ENCODE results near the gene POLR2E.

DNA sequence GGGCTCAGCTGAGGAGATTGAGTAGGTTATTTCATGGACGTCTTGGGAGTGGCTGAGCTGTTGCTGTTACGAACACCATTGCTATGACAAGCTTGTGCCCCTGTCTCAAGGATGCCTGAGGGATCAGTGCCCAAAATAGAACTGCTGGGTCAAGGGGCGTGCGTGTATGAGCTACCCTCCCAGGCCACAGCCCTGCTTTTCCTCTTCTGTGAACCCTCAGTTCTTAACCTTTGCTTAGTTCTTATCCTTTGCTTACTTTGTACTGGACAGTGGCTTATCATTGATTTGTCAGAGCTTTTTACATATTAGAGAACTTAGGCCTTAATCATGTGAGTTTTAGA is 19.2 kb downstream of the POLR2E start:
- TF ChIP-seq YY1 (IDR thresholded peaks at IDR 0.05; ENCODE audit: insufficient read depth, insufficient replicate concordance, low read depth, low read length) (no peak), POLR2A (IDR thresholded peaks at IDR 0.05; ENCODE audit: insufficient read depth in 1 of 2, low read depth in 2 of 2, low read length in 2 of 2) (no peak), RAD51 (IDR thresholded peaks at IDR 0.05; ENCODE audit: borderline replicate concordance) (no peak), ELF1 (CRISPR knock-in tag; IDR thresholded peaks at IDR 0.05) (no peak), ZNF335 (CRISPR knock-in tag; IDR thresholded peaks at IDR 0.05) (no peak), GABPB1 (CRISPR knock-in tag; IDR thresholded peaks at IDR 0.05) (no peak), POLR2AphosphoS5 (IDR thresholded peaks at IDR 0.05; ENCODE audit: low read depth, low read length) (no peak), CTCF (CRISPR knock-in tag; IDR thresholded peaks at IDR 0.05) (no peak), RAD21 (CRISPR knock-in tag; IDR thresholded peaks at IDR 0.05) (no peak), ZBTB7A (CRISPR knock-in tag; IDR thresholded peaks at IDR 0.05) (no peak)
- TF ChIP-seq, protein P1, sequence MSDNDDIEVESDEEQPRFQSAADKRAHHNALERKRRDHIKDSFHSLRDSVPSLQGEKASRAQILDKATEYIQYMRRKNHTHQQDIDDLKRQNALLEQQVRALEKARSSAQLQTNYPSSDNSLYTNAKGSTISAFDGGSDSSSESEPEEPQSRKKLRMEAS (IDR thresholded peaks at IDR 0.05) = no peak
- TF ChIP-seq, protein P2, sequence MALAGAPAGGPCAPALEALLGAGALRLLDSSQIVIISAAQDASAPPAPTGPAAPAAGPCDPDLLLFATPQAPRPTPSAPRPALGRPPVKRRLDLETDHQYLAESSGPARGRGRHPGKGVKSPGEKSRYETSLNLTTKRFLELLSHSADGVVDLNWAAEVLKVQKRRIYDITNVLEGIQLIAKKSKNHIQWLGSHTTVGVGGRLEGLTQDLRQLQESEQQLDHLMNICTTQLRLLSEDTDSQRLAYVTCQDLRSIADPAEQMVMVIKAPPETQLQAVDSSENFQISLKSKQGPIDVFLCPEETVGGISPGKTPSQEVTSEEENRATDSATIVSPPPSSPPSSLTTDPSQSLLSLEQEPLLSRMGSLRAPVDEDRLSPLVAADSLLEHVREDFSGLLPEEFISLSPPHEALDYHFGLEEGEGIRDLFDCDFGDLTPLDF (CRISPR knock-in tag; IDR thresholded peaks at IDR 0.05) = no peak
